Ramos (cell line): ENCODE measurements around the gene GRIFIN.

ENCODE experiments used
- in situ Hi-C: fragments of 300-500 bp; cut with MboI; formaldehyde crosslinking; loops from one replicate; pipeline ENCODE4 v1.14.3; 2022; ENCODE audit warnings: low sequenced_read_pairs; ENCODE audit not compliant: unreplicated experiment

GRIFIN gene

GRCh38 chr7:2465928-2466327, 10.3 kb downstream of the GRIFIN start:
- in situ Hi-C loops: no loop called here

GRCh38 chr7:2462731-2463130, 13.5 kb downstream of the GRIFIN start:
- in situ Hi-C loops: no loop called here

DNA sequence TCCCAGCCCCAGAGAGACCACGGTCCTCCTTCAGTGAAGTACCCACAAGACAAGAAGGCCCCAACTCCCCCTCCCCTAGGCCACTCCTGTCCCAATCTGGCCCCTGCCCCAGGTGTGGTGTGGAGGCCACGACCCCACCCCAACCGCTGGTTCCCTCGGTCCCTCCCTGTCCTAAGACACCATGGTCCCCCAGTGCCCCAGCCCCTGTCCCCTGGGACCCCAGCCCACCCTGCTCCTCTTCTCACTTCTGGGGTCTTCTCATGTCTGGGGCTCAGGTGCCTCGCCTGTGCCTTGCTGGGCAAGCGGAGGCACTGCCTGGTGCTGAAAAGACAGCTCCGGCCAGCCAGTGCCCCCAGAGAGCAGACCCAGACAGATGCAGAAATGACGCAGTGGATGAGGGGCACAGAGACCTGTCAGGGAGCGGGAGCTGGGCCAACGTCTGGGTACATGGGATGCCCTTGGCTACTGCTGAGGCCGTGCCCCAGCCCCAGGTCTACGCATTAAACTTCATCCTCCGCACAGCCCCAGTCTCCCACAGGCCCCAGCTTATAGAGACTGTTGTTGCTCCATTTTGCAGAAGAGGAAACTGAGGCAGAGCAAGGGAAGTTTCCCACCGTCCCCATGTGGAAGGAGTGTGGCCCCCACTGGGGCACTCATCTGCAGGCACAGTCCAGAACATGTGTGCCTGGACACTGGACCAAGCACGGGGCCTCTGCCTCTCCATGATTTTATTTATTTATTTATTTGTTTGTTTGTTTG, 14.8 kb downstream of the GRIFIN start:
- in situ Hi-C loops: no loop called here

DNA sequence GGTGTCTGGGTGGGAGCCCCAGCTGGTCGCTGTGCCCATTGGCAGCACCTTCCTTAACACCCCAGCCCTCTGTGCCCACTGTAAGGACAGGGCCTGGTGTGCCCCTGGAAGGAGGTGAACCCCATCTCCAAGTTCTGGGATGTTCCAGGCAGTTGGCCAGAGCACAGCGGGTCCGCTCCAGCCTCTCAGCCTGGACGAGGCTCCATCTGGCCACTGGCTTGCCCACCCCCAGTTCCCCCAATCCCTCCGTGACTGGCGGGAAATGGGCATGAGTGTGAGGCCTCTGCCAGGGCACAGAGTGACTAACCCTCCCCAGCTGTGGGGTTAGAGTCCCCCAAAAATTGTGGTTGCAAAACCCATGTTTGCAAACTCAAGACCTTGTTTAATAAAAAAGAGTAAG, 15.6 kb downstream of the GRIFIN start:
- in situ Hi-C loops: no loop called here

- in situ Hi-C loops: no loop called here
These were observed 16.0 kb downstream of the GRIFIN start for GRCh38 chr7:2460188-2460587.

DNA sequence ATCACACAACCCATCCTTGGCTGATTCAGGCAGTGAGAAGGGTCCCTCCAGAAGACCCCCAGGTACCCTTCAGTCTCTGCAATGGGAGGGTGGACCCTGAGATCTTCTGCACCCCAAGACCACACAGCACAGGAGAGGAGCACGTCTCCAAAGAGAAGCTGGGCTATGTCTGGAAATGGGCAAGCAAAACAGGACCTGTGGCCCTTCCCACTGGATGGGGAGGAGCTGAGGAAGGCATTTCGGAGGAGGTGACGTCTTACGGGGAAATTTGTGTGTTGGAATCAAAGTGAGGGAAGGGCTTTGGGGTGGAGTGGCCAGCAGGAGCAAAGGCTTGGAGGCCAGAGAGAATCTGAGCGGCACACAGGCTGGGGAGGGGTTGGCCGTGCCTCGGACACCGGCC, 16.5 kb downstream of the GRIFIN start:
- in situ Hi-C loops: loop anchor here (10.0 kb wide), 1 partner anchor 225 kb away; the partner anchor contains the start of gene AMZ1

DNA sequence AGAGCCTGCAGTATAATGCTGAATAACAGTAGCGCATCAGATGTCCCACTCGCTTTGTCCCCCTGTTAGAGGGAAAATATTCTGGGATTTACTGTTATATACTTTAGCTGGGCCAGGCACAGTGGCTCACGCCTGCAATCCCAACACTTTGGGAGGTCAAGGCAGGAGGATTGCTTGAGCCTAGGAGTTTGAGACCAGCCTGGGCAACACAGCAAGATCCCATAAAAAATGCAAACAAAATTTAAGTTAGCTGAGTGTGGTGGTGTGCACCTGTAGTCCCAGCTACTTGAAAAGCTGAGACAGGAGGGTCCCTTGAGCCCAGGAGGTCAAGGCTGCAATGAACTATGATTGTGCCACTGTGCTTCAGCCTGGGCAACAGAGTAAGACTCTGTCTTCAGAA, 22.3 kb downstream of the GRIFIN start:
- in situ Hi-C loops: loop anchor here (10.0 kb wide), 1 partner anchor 231 kb away; the partner anchor contains the start of gene AMZ1

GRCh38 chr7:2452643-2453270, 23.4 kb downstream of the GRIFIN start:
- in situ Hi-C loops: loop anchor here (10.0 kb wide), 1 partner anchor 232 kb away; the partner anchor contains the start of gene AMZ1

DNA sequence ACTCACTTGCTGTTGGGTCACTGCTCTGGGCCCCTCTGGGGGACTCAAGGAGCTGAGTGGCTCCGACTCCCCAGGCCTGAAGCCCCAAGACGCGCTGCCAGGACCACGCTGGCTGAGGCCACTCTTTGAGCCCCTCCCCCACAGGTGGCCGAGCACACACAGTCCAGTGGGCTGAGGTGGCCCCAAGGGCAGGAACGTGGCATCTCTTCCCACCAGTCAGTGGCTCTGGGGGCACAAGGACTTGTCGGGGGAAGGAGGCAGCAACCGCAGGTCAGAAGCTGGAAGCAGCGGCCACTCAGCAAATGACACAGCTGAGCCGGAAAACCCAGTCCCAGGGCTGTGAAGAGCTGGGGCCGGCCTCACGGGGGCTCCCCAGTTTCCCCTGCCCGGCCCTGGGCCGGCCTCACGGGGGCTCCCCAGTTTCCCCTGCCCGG, 24.1 kb downstream of the GRIFIN start:
- in situ Hi-C loops: loop anchor here (10.0 kb wide), 1 partner anchor 233 kb away; the partner anchor contains the start of gene AMZ1

GRCh38 chr7:2451171-2452073, 24.8 kb downstream of the GRIFIN start:
- in situ Hi-C loops: loop anchor here (10.0 kb wide), 1 partner anchor 233 kb away; the partner anchor contains the start of gene AMZ1

DNA sequence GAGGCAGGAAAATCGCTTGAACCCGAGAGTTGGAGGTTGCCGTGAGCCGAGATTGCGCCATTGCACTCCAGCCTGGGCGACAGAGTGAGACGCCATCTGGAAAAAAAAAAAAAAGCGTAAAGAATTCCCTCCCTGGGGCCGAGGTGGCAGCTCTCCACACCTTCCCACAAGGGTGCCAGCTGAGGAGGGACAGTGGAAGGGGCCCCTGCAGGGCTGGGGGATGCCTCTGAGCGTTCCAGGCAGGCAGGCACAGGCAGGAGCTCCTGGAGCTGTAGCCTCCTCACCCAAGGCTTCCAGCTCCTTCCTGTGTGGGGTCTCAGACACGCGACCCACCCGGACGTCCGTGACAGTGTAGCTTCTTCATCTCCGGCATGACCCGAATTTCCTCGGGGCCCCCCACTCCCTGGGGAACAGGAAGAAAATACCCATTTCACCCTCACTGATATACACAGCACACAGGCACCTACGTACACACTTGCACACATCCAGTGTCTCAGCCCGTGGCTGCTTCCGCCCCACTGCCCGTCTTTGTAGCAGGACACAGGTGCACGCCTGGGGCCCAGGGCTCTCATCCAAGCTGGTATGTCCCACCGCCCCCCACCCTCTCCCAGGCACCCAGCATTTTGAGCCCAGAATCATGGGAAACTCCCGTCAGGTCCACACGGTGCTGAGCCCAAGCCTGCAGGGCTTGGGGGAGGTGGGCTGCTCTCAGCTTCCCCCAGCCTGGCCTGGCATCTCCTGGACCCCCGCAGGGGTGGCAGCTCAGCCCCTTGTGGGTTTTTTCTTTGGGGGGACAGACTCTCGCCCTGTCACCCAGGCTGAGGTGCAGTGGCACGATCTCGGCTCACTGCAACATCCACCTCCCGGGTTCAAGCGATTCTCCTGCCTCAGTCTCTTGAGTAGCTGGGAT, 25.7 kb downstream of the GRIFIN start:
- in situ Hi-C loops: loop anchor here (10.0 kb wide), 1 partner anchor 234 kb away; the partner anchor contains the start of gene AMZ1

GRCh38 chr7:2446676-2447075, 29.5 kb downstream of the GRIFIN start:
- in situ Hi-C loops: no loop called here

DNA sequence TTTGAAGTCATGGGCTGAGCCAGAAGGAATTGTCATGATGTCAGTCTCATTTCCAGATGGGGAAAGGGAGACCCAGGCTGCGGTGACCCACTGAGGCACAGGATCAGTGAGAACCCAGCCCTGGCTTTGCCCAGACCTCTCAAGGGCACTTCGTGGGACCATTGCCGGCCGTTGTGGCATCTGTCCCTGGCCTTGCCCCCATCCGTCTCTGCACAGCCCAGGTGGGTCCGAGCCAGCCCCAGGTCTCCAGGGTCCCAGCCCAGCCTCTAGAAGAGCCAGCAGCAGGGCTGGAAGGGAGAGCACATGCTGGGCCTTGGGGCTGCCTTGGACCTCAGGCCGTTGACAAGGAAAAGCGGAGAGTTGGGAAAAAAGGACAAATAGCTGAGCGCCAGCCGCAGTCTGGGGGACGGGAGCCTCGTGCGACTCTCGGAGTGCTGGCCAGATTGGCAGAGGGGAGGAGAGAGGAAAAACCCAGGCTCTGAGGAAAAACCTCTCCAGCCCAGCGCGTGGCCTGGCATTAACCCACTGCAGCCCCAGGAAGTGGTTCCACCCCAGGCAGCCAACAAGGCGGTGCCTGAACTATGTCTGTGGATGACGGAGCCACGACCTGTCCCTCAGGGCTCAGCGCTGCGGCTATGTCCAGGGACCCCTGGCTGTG, 30.2 kb downstream of the GRIFIN start:
- in situ Hi-C loops: no loop called here

GRCh38 chr7:2445047-2445446, 31.2 kb downstream of the GRIFIN start:
- in situ Hi-C loops: no loop called here

GRCh38 chr7:2444476-2444875, 31.7 kb downstream of the GRIFIN start:
- in situ Hi-C loops: no loop called here

GRCh38 chr7:2443491-2443890, 32.7 kb downstream of the GRIFIN start:
- in situ Hi-C loops: no loop called here

- in situ Hi-C loops: no loop called here
These were observed 34.7 kb downstream of the GRIFIN start for GRCh38 chr7:2441430-2442058.

DNA sequence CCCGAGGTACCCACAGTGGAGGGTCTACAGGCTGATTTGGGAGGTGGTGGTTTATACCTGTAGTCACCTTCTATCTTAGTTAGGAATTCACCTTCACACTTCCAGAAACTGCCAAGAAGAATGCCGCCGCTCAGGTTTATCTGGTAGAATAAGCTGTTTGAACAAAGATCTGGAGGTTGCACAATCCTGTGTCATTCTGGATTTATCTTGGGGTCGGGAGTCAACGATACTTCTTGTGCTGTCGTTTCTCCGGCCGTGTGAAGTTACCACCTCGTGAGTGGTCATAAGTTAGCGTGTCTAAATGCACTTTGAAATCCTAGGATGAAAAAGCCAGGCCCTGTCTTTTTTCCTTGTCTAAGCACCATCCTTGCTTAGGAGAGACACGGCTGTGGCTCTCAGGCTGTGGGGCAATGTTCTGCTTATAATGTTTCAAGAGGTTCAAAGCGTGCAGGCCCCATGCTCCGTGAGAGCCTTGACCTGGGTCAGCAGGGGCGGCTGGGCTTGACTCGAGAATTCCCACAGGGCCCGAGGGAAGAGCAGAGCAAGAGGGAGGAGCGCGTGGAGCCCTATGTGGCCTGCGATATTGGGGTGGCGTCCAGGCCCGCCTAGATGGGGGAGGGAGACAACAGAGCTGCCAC, 35.5 kb downstream of the GRIFIN start:
- in situ Hi-C loops: no loop called here
